Fibroblast of peridontal ligament (primary cell): ENCODE results near the gene CD300LG.
"Not testable (repeated sequence)": the region's sequence is repeated elsewhere in the genome, so short reads cannot be mapped to it uniquely, and the experiment has no call there.

ENCODE experiments used
- DNase-seq: peaks from one replicate; pipeline ENCODE4 v3.0.0-alpha.2; 2010; ENCODE audit errors: extremely low read depth

The CD300LG gene

DNA sequence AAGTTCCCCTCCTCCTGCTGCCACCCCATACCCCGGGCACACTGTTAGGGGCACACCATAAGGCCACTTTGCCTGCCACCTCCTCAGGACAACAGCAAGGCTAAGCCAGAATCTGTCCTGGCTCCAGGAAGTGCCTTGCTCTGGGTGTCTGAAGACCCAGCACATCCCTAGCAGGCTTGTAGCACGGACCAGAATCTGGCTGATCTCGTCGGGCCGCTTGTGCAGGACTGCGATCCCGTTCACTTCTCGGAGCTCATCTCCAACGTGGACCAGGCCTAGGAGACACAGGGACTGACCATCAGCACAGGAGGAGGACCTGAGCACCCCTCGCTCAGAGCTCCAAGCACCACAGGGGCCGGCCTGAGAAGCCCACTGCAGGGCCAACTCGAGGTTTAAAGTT, 21.4 kb upstream of the CD300LG start:
- no peak for DNase-seq

DNA sequence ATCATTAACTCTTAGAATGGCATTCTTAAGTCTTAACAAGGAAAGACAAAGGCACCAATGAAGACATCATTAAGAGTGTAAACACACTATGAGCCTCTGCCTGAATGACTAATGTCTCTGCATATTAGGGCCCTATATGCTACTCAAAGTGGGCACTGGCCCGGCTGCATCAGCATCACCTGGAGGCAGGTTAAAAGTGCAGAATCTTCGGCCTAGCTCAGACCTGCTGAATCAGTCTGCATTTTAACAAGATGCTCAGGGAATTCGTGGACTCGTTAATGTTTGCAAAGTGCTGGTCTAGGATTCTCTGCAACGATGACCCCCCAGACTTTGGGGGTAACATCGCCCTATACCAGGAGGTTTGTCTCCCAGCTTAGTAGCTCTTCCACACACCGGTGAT, 20.8 kb upstream of the CD300LG start:
- no peak for DNase-seq

DNA sequence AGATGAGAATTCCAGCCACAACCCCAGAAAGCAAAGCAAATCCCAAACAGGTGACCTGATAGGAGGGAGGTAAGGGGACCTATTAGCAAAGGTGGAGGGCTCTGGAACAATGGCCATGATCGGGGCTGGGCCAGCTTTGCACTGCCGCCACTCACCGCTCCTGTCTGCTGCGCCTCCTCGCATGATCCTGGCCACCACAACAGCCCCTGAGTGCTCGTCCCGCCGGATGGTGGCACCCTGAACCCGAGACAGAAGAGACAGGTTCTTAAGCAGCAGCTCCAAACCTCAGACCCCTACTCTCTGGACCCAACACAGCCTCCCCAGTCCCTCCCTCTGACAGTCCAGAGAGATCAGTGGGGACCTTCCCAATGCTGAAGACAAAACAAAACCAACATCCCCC, 19.4 kb upstream of the CD300LG start:
- DNase-seq = no peak

DNA sequence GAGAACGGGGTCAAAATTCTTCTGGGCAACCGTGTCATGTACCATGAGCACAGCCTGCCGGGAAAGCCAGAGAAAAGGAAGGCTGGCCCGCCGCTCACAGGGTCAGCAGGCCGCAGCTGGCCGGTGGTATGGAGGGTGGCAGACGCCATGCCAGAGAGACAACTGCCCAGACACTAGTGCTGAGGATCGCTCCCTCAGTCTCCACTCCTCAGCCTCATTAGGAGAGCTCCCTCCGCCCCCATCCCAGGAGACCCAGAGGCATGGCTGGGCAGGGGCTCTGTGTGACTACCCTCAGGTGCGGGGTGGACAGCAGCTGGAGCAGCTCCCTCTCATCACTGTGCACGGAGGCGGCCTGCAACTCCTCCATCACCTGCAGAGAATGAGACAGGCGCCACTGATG, 17.2 kb upstream of the CD300LG start:
- DNase-seq = no peak

DNA sequence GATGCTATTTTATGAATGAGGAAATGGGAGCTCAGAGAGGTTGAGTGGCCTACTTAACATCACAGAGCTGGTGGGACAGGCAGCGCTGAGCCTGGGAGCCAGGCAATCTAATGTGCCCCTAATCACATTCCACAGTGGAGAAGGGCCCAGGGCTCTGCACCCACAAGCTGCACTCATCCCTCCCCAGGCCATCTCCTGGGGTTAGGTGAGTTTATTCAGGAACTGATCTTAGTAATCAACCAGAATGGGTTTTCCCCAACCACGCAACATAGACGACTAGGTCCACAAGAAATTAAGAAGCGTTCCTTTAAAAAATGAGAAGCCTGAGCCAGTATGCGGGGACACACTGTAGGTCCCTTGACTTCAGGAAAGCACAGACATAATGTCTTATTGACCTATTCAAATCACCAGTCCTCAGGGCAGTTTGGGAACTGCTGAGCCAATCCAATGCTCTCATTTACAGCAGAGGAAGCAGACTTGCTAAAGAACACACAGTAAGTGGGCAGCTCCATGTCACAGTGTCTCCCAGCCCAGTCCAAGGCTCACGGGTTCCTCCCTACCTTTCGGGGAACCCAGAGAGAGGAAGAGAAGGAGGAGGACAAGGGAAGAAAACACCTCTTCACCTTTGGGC, 16.4 kb upstream of the CD300LG start:
- no peak for DNase-seq

DNA sequence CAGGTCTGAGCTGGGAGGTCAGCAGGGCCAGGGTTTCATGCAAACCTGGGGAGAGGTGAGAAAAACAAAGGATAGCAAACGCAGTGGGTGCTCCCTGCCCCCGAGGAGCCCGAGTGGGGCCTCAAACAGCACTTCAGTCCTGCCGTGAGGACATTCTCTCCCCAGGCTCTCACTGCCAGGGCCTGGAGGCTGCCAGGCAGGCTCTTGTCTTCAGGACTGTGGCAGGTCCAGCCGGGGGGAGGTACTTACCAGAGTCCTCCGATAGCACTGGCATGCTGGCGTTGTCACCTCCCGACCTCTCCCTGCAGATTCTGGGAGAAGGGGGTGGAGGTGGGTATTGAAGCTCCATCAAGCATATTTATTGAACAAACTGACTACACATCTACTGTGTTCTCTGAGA, 15.3 kb upstream of the CD300LG start:
- no peak for DNase-seq

DNA sequence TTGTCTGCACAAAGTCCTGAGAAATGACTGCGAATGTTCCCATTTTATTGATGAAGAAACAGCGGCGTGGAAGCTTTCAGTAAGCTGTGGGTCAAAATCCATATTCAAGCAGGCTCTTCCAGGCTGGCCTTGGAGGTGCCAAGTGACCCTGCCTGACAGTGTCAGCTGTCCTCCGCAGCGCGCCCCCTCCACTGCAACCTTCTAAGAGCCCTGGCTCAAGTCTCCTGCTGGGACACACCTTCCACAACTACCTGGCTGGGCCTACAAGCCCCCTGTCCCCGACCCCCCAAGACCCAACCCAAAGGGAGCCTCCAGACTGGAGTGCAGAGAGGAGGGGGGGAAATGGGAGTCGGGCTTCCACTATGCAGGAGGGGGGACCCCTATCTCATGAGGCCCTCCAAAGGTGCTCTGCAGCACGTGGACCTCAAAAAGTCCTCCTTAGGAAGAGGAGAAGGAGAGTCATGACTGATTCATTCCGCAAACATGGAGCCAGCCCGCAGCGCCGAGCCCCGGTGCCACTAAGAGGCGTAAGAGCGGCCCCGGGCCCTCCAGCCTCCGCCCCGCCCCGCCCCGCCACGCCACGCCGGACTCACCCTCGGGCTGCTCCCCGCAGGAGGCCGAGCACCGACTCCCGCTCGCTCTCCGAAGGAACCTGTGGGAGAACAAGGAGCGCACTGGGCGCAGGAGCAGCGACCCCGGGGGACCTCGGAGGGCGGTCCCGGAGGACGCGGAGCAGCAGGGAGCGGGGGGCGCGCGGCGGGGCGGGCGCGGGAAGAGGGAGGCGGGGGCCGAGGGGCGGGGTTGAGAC, 14.6 kb upstream of the CD300LG start:
- DNase-seq = peak; percentile 62

DNA sequence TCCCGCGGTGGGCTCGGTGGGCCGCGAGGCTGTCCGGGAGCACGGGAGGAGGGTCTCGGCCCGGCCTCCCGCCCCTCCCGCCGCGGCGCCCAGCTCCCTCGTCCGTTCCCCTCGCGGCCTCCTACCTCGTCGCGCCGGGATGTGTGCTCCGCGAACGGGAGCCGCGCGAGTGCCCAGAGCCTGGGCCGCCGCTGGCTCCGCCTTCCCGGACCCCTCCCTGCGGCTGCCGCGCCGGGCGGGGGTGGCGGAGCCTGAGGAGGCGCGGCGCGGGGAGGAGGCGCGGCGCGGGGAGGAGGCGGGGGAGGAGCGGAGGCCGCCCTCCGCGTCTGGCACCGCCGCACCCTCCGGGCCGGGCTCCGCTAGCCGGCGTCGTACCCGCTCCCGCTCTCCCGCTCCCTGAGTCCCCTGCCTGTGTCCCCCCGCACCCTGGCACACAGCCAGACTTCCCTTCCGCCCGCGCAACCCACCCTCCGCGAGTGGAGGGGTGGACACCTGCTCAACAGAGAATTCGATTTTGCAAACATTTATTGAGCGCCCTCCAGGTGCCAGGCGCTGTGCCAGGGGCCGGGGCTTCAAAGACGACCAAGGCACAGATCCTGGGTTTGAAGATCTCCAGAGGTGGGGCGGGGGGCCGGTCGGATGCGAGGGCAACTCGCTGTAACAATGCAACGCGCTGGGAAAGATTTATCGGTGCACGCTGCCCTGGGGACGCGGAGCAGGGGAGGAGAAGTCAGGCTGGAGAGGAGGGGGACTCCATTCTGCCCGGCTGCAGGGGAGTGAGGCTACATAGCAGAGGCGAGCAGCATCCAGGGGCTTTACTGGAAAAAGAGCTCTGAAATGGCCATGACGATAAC, 13.8 kb upstream of the CD300LG start, which contains the start of gene MPP3:
Gene MPP3, minus strand, starts transcription at position 171 of the 854 bp plus-strand sequence. CDS start 1,240 bp downstream, outside the sequence.
- peak; percentile 50 for DNase-seq

DNA sequence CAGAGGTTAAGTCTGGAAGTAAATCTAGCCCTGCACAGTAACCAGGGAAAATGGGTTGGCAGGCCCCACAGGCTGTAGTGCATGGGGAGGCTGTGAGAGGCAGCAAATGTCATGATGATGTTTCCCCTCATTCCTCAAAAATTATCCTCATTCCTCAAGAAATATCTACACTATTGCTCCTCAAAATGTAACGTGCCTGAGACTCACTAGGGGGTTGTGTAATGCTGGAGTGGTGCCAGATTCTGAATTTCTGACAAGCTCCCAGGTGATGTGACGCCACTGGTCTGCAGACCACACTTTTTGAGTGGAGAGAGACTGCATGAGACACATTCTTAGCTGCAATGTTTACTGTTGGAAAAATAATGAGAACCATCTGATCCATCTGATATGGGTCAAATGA, 12.9 kb upstream of the CD300LG start:
- peak; percentile 80 for DNase-seq

DNA sequence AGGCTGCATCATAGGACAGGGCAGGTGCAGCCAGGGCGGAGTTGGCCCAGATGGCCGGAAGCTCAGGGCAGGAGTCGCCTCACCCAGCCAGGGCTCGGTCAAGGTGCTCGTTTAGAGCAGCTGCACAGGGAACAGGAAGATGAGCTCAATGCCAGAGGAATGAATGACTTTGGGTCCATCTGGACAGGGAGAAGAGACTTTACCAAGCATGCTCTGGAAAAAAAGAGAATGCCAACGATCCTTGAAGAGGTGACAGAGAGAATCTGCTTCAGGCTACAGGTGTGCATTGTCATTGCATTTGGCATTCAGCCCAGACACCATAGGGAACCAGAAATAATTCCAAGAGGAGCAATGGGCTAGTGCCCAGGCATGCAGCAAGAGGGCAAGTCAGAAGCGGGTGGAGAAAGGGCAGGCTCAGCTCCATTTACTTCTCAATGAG, 7.3 kb upstream of the CD300LG start:
- DNase-seq = no peak

DNA sequence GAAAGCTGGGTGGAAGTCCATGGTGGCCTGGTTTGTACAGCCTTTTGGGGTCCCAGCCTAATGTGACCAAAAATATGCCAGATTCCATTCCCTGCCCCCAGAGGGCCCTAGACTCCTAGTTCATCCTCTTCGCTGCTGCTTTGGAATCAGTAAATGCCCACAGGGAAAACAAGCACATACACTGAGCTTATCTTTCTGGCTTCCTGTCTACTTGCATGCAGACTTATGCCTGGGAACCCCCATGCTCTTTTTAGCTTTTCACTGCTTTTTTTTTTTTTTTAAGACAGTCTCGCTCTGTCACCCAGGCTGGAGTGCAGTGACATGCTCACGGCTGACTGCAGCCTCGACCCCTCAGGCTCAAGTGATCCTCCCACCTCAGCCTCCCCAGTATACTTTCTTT, 6.2 kb upstream of the CD300LG start:
- no peak for DNase-seq

DNA sequence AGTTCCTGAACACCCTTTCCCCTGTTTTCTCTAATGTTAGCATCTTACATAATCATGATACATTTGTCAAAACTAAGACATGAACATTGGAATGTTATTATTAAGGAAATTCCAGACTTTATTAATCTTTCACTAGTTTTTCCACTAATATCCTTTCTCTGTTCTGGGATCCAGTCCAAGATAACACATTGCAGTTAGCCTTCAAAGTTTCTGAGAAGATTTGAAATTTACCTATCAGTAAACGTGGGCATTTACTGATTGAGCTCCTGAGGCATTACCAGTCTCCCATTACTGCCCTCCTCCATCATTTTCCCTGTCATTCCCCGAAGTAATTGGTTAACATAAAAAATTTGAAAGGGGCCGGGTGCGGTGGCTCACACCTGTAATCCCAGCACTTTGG, 5.7 kb upstream of the CD300LG start:
- DNase-seq = no peak

DNA sequence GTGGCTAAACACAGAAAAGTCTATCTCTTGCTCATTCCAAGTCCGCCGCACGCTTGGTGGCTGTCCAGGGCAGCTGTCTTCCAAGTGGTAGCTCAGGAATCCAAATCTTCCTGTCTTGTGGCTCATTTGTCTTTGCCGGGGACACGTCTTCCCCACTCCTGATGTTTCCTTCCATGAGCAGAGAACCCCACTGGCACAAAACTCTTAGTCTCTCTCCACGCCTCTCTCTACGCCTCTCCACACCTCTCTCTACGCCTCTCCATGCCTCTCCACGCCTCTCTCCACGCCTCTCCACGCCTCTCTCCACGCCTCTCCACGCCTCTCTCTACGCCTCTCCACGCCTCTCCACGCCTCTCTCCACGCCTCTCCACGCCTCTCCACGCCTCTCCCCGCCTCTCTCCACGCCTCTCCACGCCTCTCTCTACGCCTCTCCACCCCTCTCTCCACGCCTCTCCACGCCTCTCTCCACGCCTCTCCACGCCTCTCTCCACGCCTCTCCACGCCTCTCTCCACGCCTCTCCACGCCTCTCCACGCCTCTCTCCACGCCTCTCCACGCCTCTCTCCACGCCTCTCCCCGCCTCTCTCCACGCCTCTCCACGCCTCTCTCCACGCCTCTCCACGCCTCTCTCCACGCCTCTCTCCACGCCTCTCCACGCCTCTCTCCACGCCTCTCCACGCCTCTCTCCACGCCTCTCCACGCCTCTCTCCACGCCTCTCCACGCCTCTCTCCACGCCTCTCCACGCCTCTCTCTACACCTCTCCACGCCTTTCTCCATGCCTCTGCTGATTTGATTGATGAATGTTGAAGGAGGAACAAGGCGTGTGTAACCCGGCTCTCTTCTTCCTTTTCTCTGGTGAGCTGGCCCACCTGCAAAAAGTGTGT, 4.6 kb upstream of the CD300LG start:
- DNase-seq = not testable (repeated sequence)

DNA sequence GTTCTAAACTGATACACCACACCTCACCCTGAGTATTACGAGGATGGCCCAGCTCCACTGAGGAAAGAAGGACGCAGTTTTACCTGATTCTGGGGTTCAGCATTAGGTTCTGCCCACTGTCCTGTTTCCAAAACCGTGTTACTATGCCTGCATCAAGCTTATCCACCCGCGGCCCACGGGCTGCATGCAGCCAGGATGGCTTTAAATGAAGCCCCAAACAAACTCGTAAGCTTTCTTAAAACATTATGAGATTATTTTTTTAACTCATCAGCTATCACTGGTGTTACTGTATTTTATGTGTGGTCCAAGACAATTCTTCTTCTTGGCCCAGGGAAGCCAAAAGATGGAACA, 4.0 kb upstream of the CD300LG start:
- DNase-seq = no peak

DNA sequence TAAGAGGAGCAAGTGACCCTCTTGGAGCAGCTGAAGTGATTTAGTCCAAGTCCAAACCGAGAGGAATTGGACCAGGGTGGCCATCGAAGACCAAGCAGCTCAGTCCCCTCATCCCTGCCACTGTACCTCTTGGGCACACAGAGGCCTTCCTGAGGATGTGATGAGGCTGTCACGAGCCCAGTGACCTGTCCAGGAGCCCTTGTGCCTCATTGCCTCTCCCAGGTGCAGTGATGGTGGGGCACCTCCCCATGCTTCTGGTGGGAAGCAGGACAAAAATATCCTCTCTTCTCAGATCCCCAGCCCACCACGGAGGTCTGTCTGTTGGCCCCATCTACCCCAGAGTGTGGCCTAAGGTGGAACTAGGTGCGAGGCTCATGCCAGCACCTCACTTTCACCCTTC, 2.7 kb upstream of the CD300LG start:
- DNase-seq = no peak

DNA sequence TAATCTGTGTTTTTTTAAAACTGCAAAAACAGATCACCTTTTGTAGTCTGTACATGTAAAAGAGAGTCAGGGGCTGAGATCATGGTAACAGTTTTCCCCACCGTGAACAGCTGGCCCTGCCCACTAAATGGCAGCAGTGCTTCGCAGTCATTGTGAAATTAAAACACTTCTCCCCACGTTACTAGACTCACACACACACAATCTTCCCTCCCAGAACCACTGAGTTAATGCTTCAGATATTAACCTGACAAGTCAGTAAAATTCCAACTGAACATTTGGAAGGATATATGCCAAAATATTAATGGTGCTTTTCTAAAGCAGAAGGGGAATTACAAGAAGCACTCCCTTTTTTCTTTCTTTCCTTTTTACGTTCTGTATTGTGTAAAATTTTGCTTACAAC, 1.2 kb upstream of the CD300LG start:
- no peak for DNase-seq

DNA sequence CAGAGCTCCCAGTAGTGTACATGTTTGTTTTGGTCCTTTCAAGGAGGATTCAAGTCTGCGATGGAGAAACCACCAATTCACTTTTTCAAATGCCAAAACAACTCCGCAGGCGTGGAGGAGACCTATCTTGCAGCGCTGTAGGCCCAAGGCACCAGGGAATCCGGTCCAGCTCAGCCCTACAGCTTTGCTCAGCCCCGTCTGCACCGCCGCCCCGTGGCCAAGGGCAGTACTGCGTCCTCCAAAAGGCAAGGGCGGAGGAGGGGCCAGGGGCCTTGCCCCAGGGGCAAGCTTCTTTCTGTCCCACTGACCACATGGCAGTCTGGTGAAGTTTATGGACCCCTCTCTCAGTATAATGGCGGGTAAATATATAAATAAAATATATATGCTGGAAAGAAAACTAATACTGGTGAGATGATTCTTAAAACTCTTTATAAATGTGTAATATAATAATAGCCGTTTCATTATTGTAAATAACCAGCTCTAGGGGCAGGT, 709 bp upstream of the CD300LG start:
- DNase-seq = peak; percentile 73

DNA sequence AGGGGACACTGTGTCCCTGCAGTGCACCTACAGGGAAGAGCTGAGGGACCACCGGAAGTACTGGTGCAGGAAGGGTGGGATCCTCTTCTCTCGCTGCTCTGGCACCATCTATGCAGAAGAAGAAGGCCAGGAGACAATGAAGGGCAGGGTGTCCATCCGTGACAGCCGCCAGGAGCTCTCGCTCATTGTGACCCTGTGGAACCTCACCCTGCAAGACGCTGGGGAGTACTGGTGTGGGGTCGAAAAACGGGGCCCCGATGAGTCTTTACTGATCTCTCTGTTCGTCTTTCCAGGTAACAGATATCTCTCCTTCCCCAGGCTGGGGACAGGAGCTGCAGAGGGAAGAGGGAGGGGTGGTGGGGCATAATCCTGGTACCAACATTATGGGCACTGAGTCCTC, 1.6 kb downstream of the CD300LG start:
- no peak for DNase-seq

DNA sequence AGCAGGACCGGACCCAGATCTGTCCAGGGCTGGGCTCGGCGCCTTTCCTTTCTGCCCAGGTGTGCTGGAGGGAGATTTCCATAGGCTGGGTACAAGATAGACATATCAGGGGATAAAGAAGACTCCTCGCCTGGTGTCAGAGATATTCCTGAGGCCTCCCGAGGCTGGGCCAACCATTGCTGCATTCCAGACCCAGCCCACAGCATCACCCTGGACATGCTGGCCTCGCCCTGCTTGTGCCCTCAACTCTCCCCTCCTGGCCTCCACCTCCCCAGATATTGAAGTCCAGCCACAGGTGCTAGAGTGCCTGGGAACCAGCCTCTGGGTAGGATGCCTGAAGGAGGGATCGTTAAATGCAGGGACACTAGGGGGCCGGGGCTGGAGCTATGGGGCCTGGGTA, 2.1 kb downstream of the CD300LG start:
- no peak for DNase-seq

DNA sequence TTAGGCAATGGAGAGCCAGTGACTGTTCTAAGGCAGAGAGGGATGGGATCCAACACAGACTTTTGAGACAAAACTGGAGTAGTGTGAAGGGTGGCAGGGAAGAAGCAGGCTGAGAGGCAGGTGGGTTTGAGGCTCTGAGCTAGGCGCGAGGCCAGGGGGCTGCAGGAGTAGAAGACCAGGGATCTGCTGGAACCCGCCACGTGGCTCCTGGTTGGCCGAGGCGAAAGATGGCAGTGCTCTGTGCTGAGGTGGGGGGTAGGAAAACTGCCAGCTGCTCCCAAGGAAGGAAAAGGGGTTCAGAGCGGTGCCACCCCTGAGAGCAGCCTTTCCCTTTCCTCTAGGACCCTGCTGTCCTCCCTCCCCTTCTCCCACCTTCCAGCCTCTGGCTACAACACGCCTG, 5.6 kb downstream of the CD300LG start:
- DNase-seq = no peak

DNA sequence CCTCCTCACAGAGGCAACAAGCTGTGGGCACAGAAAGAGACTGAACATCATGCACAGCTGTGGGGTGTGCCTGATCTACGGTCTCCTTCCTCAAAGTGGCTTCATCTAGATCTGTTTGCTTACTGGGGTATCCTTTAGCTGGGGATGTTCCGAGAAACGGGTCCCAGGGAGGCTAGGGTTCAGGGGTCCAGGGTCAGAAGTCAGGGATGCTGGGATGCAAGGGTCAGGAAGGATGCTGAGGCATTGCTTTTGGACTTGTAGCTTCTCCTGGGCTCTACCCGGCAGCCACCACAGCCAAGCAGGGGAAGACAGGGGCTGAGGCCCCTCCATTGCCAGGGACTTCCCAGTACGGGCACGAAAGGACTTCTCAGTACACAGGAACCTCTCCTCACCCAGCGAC, 6.6 kb downstream of the CD300LG start:
- DNase-seq = no peak
